ENCODE data around the gene RAB22A.

DNA sequence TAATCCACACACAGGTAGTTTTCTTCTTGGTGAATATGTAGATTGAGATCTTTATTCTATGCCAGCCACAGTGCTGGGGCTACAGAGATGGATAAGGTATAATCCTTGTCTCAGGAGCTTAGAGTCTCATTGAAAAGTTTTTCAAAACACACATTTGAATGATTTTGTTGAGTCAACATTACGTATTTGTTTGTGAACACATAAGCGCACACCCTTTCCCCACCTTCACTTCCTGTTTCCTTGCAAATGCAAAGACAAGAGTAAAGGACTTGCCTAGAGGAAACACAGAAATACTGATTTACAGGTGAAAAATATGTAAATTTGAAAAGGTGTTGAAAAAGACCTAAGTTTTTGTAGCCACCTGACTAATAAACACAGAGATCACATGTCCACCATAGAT lies 107.3 kb downstream of the RAB22A start:
- TF ChIP-seq, protein P1, sequence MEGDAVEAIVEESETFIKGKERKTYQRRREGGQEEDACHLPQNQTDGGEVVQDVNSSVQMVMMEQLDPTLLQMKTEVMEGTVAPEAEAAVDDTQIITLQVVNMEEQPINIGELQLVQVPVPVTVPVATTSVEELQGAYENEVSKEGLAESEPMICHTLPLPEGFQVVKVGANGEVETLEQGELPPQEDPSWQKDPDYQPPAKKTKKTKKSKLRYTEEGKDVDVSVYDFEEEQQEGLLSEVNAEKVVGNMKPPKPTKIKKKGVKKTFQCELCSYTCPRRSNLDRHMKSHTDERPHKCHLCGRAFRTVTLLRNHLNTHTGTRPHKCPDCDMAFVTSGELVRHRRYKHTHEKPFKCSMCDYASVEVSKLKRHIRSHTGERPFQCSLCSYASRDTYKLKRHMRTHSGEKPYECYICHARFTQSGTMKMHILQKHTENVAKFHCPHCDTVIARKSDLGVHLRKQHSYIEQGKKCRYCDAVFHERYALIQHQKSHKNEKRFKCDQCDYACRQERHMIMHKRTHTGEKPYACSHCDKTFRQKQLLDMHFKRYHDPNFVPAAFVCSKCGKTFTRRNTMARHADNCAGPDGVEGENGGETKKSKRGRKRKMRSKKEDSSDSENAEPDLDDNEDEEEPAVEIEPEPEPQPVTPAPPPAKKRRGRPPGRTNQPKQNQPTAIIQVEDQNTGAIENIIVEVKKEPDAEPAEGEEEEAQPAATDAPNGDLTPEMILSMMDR (IDR thresholded peaks at IDR 0.05) = no peak
- TF ChIP-seq POLR2A (IDR thresholded peaks at IDR 0.05) = no peak

All from tibial nerve (tissue), 3 donors.